AG08395 (cell line): ENCODE results near the gene LIPI.
"Not testable (repeated sequence)": the region's sequence is repeated elsewhere in the genome, so short reads cannot be mapped to it uniquely, and the experiment has no call there.

ENCODE experiments used
- DNase-seq: peaks from one replicate; pipeline ENCODE4 v3.0.0; 2012; ENCODE audit warnings: mixed read lengths, low spot score

LIPI gene

GRCh38 chr21:14210738-14211137 is at the start of gene LIPI:
Gene LIPI (minus strand): TSS chr21:14210955. CDS start chr21:14210845, 110 bp downstream.
- no peak for DNase-seq

GRCh38 chr21:14260174-14260764 is 49.5 kb upstream of the LIPI start:
- DNase-seq = no peak

- peak; percentile 54 for DNase-seq
These were observed 49.0 kb upstream of the LIPI start for GRCh38 chr21:14259747-14260146.

GRCh38 chr21:14251336-14251735 is 40.6 kb upstream of the LIPI start:
- no peak for DNase-seq

GRCh38 chr21:14245711-14246110 is 35.0 kb upstream of the LIPI start:
- DNase-seq = no peak

- DNase-seq = no peak
These were observed 34.2 kb upstream of the LIPI start for GRCh38 chr21:14244911-14245310.

- no peak for DNase-seq
These were observed 33.1 kb upstream of the LIPI start for GRCh38 chr21:14243874-14244273.

GRCh38 chr21:14243461-14243860 is 32.7 kb upstream of the LIPI start:
- DNase-seq = no peak

GRCh38 chr21:14241297-14241696 is 30.5 kb upstream of the LIPI start:
- DNase-seq = no peak

- no peak for DNase-seq
These were observed 28.5 kb upstream of the LIPI start for GRCh38 chr21:14239281-14239680.

GRCh38 chr21:14236180-14236579 is 25.4 kb upstream of the LIPI start:
- no peak for DNase-seq

- DNase-seq = no peak
These were observed 24.3 kb upstream of the LIPI start for GRCh38 chr21:14235101-14235500.

- DNase-seq = no peak
These were observed 18.6 kb upstream of the LIPI start for GRCh38 chr21:14229399-14229798.

GRCh38 chr21:14223365-14223764 is 12.6 kb upstream of the LIPI start:
- DNase-seq = no peak

GRCh38 chr21:14215971-14216641 is 5.4 kb upstream of the LIPI start, which contains the start of gene RBM11:
Gene RBM11 (plus strand): TSS chr21:14216157. CDS start chr21:14216187, 30 bp downstream.
- peak; percentile 2 for DNase-seq

- no peak for DNase-seq
These were observed 2.4 kb upstream of the LIPI start for GRCh38 chr21:14213164-14213563.

GRCh38 chr21:14206222-14206621 is 4.5 kb downstream of the LIPI start:
- no peak for DNase-seq

- DNase-seq = not testable (repeated sequence)
These were observed 44.1 kb downstream of the LIPI start for GRCh38 chr21:14166463-14167223.

- no peak for DNase-seq
These were observed 66.8 kb downstream of the LIPI start for GRCh38 chr21:14143999-14144398.

GRCh38 chr21:14124266-14124665 is 86.5 kb downstream of the LIPI start:
- no peak for DNase-seq

- DNase-seq = no peak
These were observed 89.0 kb downstream of the LIPI start for GRCh38 chr21:14121719-14122118.

- peak; percentile 6 for DNase-seq
These were observed 90.5 kb downstream of the LIPI start for GRCh38 chr21:14120091-14120734.

- DNase-seq = no peak
These were observed 91.7 kb downstream of the LIPI start for GRCh38 chr21:14119038-14119437.
